Thymus (tissue), 2 donors: ENCODE results near the gene OR4D5. TPM values are rescaled to one million over a fixed set of nuclear protein-coding genes. Genes with fewer than 3 reads are reported as not detected.

Source experiments
- polyA plus RNA-seq: library from polyadenylated mRNA; stranded (reverse); fragments of 200-250 nt; gene quantifications from one replicate; pipeline ENCODE4 v1.2.3, GENCODE V29; 2013
- total RNA-seq: library from RNA; stranded (reverse); fragments of 120-200 nt; gene quantifications from one replicate; pipeline ENCODE4 v1.2.4, GENCODE V29; 2013
- donor health status: healthy.

The OR4D5 gene
- total and polyA plus RNA-seq, 2 donors = not detected

Other genes starting within 250 kb of the OR4D5 start
- 5.7 TPM for gene ZNF202, start 198.0 kb upstream of the OR4D5 start, total RNA-seq
- gene ZNF202, start 198.0 kb upstream of the OR4D5 start, polyA plus RNA-seq = 10.7 TPM
- not detected for gene OR6X1, start 185.1 kb upstream of the OR4D5 start, total RNA-seq
- not detected for gene OR6X1, start 185.1 kb upstream of the OR4D5 start, polyA plus RNA-seq
- gene OR6M1, start 133.3 kb upstream of the OR4D5 start, total RNA-seq = not detected
- not detected for gene OR6M1, start 133.3 kb upstream of the OR4D5 start, polyA plus RNA-seq
- gene TMEM225, start 53.9 kb upstream of the OR4D5 start, total RNA-seq = not detected
- gene TMEM225, start 53.9 kb upstream of the OR4D5 start, polyA plus RNA-seq = not detected
- gene OR8D4, start 37.5 kb upstream of the OR4D5 start, total RNA-seq = not detected
- 0.02 TPM for gene OR8D4, start 37.5 kb upstream of the OR4D5 start, polyA plus RNA-seq
- gene OR6T1, start 4.2 kb downstream of the OR4D5 start, total RNA-seq = not detected
- not detected for gene OR6T1, start 4.2 kb downstream of the OR4D5 start, polyA plus RNA-seq
- gene OR10S1, start 38.2 kb downstream of the OR4D5 start, total RNA-seq = not detected
- not detected for gene OR10S1, start 38.2 kb downstream of the OR4D5 start, polyA plus RNA-seq
- not detected for gene OR10G6, start 55.5 kb downstream of the OR4D5 start, total RNA-seq
- gene OR10G6, start 55.5 kb downstream of the OR4D5 start, polyA plus RNA-seq = not detected
- gene OR10G4, start 73.4 kb downstream of the OR4D5 start, total RNA-seq = not detected
- gene OR10G4, start 73.4 kb downstream of the OR4D5 start, polyA plus RNA-seq = under 0.01 TPM
- not detected for gene OR10G9, start 83.4 kb downstream of the OR4D5 start, total RNA-seq
- gene OR10G9, start 83.4 kb downstream of the OR4D5 start, polyA plus RNA-seq = not detected
- gene OR10G8, start 87.2 kb downstream of the OR4D5 start, total RNA-seq = not detected
- gene OR10G8, start 87.2 kb downstream of the OR4D5 start, polyA plus RNA-seq = not detected
- not detected for gene OR10G7, start 101.7 kb downstream of the OR4D5 start, total RNA-seq
- gene OR10G7, start 101.7 kb downstream of the OR4D5 start, polyA plus RNA-seq = not detected
- 6.0 TPM for gene VWA5A, start 175.8 kb downstream of the OR4D5 start, total RNA-seq
- 15.8 TPM for gene VWA5A, start 175.8 kb downstream of the OR4D5 start, polyA plus RNA-seq
- not detected for gene OR10D3, start 243.7 kb downstream of the OR4D5 start, total RNA-seq
- gene OR10D3, start 243.7 kb downstream of the OR4D5 start, polyA plus RNA-seq = not detected